GM20431 (cell line): Measurements from ENCODE around the gene SCAF1.

Source experiments
- in situ Hi-C: fragments of 300-500 bp; cut with MseI, MboI; formaldehyde crosslinking; loops from one replicate; pipeline ENCODE4 v1.15.0; 2020; ENCODE audit warnings: low sequenced_read_pairs; ENCODE audit not compliant: unreplicated experiment

Gene SCAF1

GRCh38 chr19:49701271-49701786 is 59.3 kb downstream of the SCAF1 start:
- in situ Hi-C loops = no loop called here

- in situ Hi-C loops = no loop called here
Measured at GRCh38 chr19:49704888-49705642, 63.1 kb downstream of the SCAF1 start.

- in situ Hi-C loops = no loop called here
Measured at GRCh38 chr19:49705919-49706318, 63.9 kb downstream of the SCAF1 start.
